ENCODE results near the gene KDM8. TPM values are rescaled to one million over a fixed set of nuclear protein-coding genes. Genes with fewer than 3 reads are reported as not detected.

The KDM8 gene
- total and polyA plus RNA-seq, 12 donors, result 3.4 to 14.6 (median 8.5) TPM

DNA sequence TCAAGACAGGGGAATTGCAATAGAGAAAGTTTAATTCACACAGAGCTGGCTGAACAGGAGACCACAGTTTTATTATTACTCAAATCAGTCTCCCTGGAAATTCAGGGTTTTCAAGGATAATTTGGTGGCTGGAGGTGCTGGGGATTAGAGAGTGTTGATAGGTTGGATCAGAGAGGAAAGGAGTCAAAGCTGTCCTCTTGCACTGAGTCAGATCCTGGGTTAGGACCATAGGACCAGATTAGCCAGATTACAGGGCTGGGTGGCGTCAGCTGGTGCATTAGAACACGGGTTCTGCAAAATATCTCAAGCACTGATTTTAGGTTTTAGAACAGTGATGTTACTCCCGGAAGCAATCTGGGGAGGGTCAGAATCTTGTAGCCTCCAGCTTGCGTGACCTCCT lies 67.0 kb downstream of the KDM8 start:
- H3K9me3 ChIP-seq (replicated peaks in 1 of 3), result no peaks in the 10 kb centered on the region
- intact Hi-C loops (cut with DNase I), result no loop called here

More for the DNA sequence above, 67.0 kb downstream of the KDM8 start:
- 95 to 100% (median 98%) methylated on average over 4 of the region's 4 CpGs for WGBS, 4 donors
- no peaks in the 10 kb centered on the region for H3K27me3 ChIP-seq
- TF ChIP-seq, protein P1, sequence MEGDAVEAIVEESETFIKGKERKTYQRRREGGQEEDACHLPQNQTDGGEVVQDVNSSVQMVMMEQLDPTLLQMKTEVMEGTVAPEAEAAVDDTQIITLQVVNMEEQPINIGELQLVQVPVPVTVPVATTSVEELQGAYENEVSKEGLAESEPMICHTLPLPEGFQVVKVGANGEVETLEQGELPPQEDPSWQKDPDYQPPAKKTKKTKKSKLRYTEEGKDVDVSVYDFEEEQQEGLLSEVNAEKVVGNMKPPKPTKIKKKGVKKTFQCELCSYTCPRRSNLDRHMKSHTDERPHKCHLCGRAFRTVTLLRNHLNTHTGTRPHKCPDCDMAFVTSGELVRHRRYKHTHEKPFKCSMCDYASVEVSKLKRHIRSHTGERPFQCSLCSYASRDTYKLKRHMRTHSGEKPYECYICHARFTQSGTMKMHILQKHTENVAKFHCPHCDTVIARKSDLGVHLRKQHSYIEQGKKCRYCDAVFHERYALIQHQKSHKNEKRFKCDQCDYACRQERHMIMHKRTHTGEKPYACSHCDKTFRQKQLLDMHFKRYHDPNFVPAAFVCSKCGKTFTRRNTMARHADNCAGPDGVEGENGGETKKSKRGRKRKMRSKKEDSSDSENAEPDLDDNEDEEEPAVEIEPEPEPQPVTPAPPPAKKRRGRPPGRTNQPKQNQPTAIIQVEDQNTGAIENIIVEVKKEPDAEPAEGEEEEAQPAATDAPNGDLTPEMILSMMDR (IDR thresholded peaks at IDR 0.05), result no peak
- TF ChIP-seq POLR2A (IDR thresholded peaks at IDR 0.05), result no peak
- no peak overlapping the region for H3K4me3 ChIP-seq
- DNase-seq, result peak in 1 of 7 donors; percentile 9
- peaks cover 5 to 17% of the 10 kb centered on the region in 2 donors for H3K4me1 ChIP-seq (replicated peaks in 1 of 2)
- H3K27ac ChIP-seq, result no peak overlapping the region
- H3K36me3 ChIP-seq (replicated peaks in 1 of 2), result no peaks in the 10 kb centered on the region

Other genes with a start within 250 kb of the KDM8 start
- gene C16orf82, start 136.6 kb upstream of the KDM8 start, total RNA-seq, result not detected
- not detected for gene C16orf82, start 136.6 kb upstream of the KDM8 start, polyA plus RNA-seq
- 100 to 1,000 TPM in 1 of 9 donors, 10 to 100 TPM in 8; 69.2 to 182 (median 90.0) TPM for gene NSMCE1, start 65.2 kb downstream of the KDM8 start, total RNA-seq
- 10 to 100 TPM; 54.3 to 93.9 (median 79.4) TPM for gene NSMCE1, start 65.2 kb downstream of the KDM8 start, polyA plus RNA-seq
- 100 to 1,000 TPM in 3 of 9 donors, 10 to 100 TPM in 5, 1 to 10 TPM in 1; 3.1 to 142 (median 60.5) TPM for gene IL4R, start 110.4 kb downstream of the KDM8 start, total RNA-seq
- gene IL4R, start 110.4 kb downstream of the KDM8 start, polyA plus RNA-seq, result 10 to 100 TPM; 25.6 to 46.7 (median 46.6) TPM
- gene IL21R, start 198.6 kb downstream of the KDM8 start, total RNA-seq, result 1 to 10 TPM in 1 of 9 donors, under 1 TPM in 7, not detected in 1; 0.14 to 2.6 (median 0.44) TPM
- gene IL21R, start 198.6 kb downstream of the KDM8 start, polyA plus RNA-seq, result under 1 TPM; 0.08 to 0.55 (median 0.17) TPM

All from adrenal gland (tissue), 12 donors.